ENCODE data around the gene CNOT1.
"Not testable (repeated sequence)": the region's sequence is repeated elsewhere in the genome, so short reads cannot be mapped to it uniquely, and the experiment has no call there.

The CNOT1 gene

GRCh38 chr16:58501242-58502131, 128.1 kb downstream of the CNOT1 start:
- peak; percentile 38 for DNase-seq (ENCODE audit: low read depth)

GRCh38 chr16:58500430-58501241, 129.0 kb downstream of the CNOT1 start:
- peak; percentile 15 for DNase-seq (ENCODE audit: low read depth)

GRCh38 chr16:58499615-58500351, 129.8 kb downstream of the CNOT1 start, which contains the start of gene NDRG4:
NDRG4 (plus strand) TSS chr16:58500143; CDS start chr16:58500249, 106 bp downstream.
- DNase-seq (ENCODE audit: low read depth), result no peak

GRCh38 chr16:58499092-58499511, 130.5 kb downstream of the CNOT1 start:
- no peak for DNase-seq (ENCODE audit: low read depth)

GRCh38 chr16:58498341-58499091, 131.1 kb downstream of the CNOT1 start:
- no peak for DNase-seq (ENCODE audit: low read depth)

- no peak for DNase-seq (ENCODE audit: low read depth)
These were observed 131.7 kb downstream of the CNOT1 start for GRCh38 chr16:58497935-58498334.

GRCh38 chr16:58497468-58497867, 132.2 kb downstream of the CNOT1 start:
- no peak for DNase-seq (ENCODE audit: low read depth)

GRCh38 chr16:58495521-58496331, 133.9 kb downstream of the CNOT1 start:
- no peak for DNase-seq (ENCODE audit: low read depth)

GRCh38 chr16:58494981-58495520, 134.6 kb downstream of the CNOT1 start:
- peak; percentile 28 for DNase-seq (ENCODE audit: low read depth)

- no peak for DNase-seq (ENCODE audit: low read depth)
These were observed 135.7 kb downstream of the CNOT1 start for GRCh38 chr16:58493756-58494431.

GRCh38 chr16:58492735-58493134, 136.9 kb downstream of the CNOT1 start:
- no peak for DNase-seq (ENCODE audit: low read depth)

- no peak for DNase-seq (ENCODE audit: low read depth)
These were observed 137.6 kb downstream of the CNOT1 start for GRCh38 chr16:58492066-58492465.

- not testable (repeated sequence) for DNase-seq (ENCODE audit: low read depth)
These were observed 139.1 kb downstream of the CNOT1 start for GRCh38 chr16:58490539-58490938.

GRCh38 chr16:58490065-58490464, 139.6 kb downstream of the CNOT1 start:
- DNase-seq (ENCODE audit: low read depth), result no peak

- no peak for DNase-seq (ENCODE audit: low read depth)
These were observed 141.1 kb downstream of the CNOT1 start for GRCh38 chr16:58488531-58488930.

GRCh38 chr16:58487566-58488351, 141.9 kb downstream of the CNOT1 start:
- peak; percentile 54 for DNase-seq (ENCODE audit: low read depth)

GRCh38 chr16:58485184-58485887, 144.3 kb downstream of the CNOT1 start:
- no peak for DNase-seq (ENCODE audit: low read depth)

GRCh38 chr16:58481931-58482330, 147.7 kb downstream of the CNOT1 start:
- no peak for DNase-seq (ENCODE audit: low read depth)
